ENCODE results near the gene FABP2.
"Not testable (repeated sequence)": the region's sequence is repeated elsewhere in the genome, so short reads cannot be mapped to it uniquely, and the experiment has no call there.

FABP2 gene

DNA sequence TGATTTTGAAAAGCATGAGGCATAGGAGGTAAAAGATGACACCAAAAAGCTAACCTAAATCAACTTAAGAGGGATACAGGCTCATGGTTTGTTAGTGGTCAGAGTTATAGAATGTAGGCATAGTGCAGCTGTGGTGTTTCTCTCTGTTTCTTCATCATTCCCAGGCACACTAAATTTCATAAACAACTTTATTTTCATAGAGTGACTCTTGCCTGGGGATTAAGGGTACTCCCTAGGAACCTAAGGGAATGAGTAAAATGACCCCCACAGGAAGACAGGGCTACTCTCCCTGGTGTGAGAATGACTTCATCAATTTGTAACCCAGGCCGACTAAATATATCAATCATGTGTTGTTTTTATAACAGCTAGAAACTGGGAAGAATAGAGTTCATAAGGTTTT lies 11.1 kb downstream of the FABP2 start:
- peak; percentile 49 for DNase-seq

DNA sequence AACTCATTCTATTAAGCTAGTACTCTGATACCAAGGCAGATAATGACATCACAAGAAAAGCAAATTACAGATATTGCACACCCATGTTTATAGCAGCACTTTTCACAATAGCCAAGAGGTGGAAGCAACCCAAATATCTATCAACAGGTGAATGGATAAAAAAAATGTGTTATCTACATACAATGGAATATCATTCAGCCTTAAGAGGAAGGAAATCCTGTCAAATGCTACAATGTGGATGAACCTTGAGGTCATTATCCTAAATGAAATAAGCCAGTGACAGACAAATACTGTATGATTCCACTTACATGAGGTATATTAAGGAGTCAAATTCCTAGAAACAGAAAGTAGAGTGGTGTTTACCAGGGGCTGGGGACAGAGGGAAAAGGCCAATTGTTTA lies 14.3 kb downstream of the FABP2 start:
- DNase-seq: no peak

GRCh38 chr4:119304431-119304830 lies 17.5 kb downstream of the FABP2 start:
- no peak for DNase-seq

DNA sequence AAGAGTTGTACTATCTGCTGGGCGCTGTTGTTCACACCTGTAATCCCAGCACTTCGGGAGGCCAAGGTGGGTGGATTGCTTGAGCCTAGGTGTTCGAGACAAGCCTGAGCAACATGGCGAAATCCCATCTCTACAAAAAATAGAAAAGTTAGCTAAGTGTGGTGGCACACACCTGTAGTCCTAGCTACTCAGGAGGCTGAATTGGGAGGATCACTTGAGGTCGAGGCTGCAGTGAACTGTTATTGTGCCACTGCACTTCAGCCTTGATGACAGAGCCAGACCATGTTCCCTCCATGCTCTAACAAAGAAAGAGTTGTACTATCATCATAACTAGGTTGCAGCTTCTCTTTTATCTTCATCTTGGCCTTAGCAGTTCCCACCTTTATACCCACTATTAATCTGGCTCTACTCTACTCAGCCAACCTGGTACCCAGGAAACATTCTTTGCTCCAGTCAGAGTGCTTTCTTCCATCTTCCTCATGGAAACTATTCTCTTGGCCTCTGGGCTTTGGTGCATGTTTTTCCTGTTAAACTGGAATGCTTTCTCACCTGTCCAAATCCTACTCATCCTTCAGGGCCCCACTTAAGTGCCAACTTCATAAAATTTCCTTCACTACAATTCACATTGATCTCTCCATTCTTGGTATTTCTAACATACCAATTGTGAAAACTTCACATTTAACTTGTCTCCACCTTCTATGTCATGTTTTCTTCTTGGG lies 18.2 kb downstream of the FABP2 start:
- DNase-seq: no peak

DNA sequence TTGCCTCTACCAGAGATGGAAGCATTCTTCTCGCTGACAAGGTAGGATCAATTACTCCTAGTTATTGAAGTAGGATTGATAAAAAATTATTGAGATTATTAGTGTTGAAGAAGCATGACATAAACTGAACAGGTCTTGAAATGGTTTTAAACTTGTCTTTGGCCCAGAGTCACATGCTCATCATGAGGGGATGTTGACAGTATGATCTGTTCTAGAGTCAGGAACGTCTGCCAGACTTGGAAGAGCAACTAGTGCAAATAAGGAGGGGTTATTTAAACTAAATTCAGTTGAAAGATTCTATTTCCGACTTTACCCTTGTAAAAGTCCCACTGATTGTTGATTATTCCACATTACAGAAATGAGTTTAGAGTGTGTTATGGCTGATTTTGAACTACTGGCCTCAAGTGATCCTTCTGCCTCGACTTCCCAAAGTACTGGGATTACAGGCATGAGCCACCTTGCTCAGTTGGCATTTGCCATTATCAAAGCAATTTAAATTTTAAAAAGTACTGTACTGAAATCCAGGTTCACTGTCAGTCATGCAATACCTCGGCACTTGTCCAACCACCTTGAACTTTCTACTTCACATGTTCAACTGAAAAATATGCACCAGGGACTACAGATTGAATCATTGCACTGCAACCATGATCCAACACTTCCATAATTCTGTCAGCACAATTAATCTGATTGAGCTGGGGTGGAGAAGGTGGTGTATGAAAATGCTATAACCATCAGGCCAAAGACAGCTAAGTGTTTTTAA lies 19.7 kb downstream of the FABP2 start:
- DNase-seq: no peak

DNA sequence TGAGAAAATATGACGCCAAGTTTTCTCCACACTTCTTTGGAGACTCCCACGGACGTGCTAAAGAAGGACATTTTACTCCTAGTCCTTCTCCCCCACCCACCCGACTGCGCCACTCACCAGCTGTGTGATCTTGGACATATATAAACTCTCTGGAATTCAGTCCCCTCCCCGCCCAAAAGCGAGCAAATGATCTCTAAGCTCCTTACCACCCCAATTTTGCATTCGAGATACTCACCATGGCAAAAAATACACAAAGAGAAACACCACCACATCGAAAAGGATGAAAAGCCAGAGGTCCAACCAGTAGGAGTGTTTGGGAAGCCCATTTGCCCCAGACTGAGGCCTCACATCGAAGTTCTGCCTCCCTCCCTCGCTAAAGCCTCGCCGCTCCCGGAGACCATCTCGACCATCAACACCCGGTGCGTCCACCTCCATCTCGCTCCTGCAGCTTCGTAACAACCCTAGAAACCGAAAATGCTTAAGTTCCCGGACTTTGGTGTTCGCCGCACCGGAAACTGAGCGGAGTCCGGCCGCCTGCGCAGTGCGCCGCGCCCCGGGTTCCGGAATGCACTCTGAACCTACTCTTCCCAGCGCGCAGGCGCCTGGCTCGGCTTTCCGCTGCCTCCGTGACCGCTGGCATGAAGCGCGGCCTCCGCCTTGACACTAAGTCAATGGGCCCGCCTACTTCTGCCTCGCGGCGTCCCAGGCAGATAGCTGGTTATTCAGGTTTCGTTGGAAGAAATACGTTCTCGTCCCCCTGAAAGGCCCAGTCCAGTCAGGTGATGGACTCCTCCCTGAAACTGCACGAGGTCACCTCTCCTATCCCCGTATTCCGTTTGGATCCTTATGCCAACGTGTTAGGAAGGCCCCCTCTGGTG lies 21.6 kb downstream of the FABP2 start:
- peak; percentile 96 for DNase-seq

DNA sequence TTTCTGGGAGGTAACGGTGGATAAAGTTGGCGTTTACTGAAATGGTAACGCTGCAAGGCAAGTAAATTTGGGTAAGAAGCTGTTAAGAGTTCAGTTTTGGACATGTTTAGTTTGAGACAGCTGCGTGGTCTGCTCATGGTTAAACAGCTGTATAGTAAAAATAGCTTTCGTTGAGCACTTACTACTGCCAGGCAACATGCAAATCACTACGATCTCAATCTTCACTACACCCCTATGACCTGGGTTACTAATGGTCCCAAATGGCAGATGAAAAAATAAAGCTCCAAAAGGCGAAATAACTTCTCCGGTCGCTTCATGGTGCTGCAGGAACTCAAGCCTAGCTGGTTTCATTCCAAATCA lies 22.2 kb downstream of the FABP2 start:
- DNase-seq: no peak

- no peak for DNase-seq
These were observed 22.7 kb downstream of the FABP2 start for GRCh38 chr4:119299260-119299671.

DNA sequence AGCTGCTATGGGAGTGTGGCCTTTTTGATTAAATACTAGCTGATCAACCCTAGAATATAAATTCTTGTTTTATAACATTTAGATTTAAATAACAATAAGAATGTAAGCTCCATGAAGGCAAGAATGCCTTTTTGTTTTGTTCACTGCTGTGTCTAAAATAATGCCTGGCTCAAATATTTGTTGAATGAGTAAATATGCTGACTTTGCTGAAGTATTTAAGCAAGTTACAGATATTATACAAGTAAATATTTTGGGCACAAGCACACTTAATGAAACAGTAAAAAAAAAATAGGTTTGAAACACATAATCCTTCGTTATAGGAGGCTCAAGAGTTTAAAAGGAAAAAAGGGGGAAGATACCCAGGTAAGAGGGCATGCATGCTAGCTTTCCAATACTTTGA lies 24.1 kb downstream of the FABP2 start:
- no peak for DNase-seq

DNA sequence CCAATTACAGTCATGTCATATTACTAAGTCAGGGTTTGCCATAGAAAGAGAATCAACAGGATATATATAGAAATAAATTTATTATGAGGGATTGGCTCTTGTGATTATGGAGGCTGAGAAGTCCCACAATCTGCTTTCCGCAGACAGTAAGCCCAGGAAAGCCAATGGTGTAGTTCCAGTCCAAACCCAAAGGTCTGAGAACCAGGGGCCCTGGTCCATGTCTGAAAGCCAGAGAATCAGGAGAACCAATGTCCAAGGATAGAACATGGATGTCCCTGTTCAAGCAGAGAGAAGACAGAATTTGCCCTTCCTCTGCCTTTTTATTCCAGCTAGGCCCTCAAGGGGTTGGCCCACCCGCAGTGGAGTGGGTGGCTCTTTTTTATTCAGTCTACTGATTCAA lies 25.6 kb downstream of the FABP2 start:
- DNase-seq: no peak

DNA sequence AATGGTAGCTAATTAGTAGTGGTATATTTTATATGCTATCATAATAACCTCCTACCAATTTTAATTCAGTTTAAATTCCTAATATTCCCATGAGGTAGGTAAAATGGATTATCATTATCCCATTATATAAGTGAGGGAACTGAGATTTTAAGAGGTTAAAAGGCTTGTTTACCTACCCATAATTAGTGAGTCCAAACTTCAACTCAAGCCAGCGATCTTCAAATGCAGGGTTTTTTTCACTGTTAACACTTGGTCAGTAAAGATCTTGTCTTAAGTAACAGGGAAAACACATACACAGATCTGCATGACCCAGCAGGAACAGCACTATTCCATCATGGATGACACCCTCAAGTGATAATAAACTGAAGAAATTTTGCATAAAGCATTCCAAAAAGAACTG lies 31.3 kb downstream of the FABP2 start:
- DNase-seq: no peak

DNA sequence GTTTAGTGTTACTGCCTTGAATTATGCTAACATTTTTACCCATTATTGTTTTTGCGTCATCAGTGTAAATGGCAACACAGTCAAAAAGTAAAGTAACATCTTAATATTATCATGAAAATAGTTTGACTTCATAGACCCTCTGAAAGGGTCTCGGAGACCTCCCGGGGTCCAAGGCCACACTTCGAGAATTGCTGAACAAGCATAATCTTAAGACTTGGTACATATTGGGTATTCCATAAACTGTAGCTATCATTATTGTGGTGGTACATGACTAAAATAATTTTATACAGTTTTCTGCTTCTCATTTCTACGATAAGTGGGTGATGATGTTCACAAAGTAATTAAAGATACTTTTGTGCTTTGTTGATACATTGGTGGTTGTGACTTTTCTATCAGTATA lies 32.6 kb downstream of the FABP2 start:
- DNase-seq: no peak

DNA sequence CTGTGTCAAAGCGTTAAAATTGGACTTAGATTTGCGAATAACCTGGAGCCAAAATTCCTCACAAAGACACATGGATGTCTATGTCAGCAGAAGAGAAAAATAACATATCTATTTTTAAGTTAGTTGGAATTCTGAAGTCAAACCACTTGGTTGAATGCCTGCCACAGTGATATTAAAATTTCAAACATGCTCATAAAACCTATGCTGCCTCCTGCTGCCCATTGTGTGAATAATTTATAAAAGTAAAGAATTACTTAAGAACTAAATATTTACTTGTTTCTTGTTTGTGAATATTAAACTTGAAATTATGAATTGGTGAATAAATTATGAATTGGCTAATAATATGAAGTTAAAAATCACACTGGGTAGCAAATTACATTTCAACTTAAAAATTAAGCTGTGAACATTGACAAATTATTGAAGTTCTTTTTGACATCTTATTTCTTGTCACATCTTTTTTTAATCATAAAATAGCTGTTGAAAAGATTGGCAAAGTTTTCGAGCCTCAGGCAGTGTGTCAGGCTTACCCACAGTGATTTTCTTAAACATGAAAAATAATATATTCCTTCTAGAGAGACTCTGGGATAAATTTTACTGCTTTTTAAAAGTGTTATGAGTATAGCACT lies 35.4 kb downstream of the FABP2 start:
- peak; percentile 83 for DNase-seq

- no peak for DNase-seq
These were observed 36.8 kb downstream of the FABP2 start for GRCh38 chr4:119284876-119285780.

GRCh38 chr4:119281393-119281792 lies 40.5 kb downstream of the FABP2 start:
- no peak for DNase-seq

DNA sequence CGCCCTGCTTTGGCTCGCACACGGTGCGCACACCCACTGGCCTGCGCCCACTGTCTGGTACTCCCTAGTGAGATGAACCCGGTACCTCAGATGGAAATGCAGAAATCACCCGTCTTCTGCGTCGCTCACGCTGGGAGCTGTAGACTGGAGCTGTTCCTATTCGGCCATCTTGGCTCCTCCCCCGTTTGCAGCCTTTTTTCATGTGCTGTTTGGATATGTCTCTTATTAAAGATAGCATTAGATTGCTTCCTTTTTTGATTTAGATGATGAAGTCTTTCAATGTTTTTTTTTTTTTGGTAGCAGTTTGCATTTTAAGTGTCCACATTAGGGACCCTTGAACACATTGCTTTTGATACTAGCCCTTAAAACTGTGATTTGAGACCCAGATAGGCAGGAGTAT lies 42.0 kb downstream of the FABP2 start:
- DNase-seq: not testable (repeated sequence)

GRCh38 chr4:119279541-119279940 lies 42.4 kb downstream of the FABP2 start:
- not testable (repeated sequence) for DNase-seq

DNA sequence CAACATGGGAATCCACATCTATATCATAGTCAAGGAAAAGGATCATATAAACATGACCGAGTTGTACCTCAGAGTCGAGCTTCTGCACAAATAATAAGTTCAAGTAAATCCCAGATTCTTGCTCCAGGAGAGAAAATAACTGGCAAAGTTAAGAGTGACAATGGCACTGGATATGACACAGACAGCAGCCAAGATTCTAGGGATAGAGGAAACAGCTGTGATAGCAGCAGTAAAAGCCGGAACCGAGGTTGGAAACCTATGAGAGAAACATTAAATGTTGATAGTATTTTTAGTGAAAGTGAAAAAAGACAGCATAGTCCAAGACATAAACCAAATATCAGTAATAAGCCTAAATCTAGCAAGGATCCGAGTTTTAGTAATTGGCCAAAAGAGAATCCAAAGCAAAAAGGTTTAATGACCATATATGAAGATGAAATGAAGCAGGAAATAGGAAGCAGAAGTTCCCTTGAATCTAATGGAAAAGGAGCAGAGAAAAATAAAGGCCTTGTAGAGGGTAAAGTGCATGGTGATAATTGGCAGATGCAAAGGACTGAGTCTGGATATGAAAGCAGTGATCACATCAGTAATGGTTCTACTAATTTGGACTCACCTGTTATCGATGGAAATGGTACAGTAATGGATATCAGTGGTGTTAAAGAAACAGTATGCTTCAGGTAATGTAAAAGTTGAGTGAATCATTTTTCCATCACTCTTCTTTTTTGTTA lies 50.4 kb downstream of the FABP2 start:
- DNase-seq: no peak

DNA sequence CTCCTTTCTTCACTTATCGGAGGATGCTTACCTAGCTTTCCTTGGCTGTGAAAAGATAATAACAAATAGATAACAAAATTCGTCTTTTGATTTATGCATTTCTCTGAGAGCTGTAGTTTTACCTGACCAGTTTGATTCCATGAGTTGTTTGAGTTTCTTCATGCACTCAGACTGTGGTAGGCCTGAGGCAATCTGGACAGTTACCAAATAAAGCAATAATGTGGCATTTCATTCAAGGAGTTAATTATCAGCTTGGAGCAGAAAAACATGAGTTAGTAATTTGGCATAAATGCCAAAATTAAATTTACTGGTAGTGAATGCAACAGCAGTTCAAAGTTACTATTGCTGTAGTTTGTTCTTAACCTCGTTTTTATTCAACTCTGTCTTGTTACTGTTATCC lies 53.5 kb downstream of the FABP2 start:
- peak; percentile 15 for DNase-seq
